M059J (cell line): ENCODE data around the gene DLK1. TPM values are rescaled to one million over a fixed set of nuclear protein-coding genes. Genes with fewer than 3 reads are reported as not detected.

Source experiments
- DNase-seq: peaks from one replicate; pipeline ENCODE4 v3.0.0-alpha.2; 2012; ENCODE audit warnings: low read depth
- total RNA-seq: library from RNA; depleted of rRNA; stranded (reverse); fragments of >200 nt; shearing (Covaris generic); gene quantifications from 2 replicates; pipeline ENCODE4 v1.2.3, GENCODE V29; 2014

Gene DLK1
- total RNA-seq, 1 experiment from 2014 or later: not detected

DNA sequence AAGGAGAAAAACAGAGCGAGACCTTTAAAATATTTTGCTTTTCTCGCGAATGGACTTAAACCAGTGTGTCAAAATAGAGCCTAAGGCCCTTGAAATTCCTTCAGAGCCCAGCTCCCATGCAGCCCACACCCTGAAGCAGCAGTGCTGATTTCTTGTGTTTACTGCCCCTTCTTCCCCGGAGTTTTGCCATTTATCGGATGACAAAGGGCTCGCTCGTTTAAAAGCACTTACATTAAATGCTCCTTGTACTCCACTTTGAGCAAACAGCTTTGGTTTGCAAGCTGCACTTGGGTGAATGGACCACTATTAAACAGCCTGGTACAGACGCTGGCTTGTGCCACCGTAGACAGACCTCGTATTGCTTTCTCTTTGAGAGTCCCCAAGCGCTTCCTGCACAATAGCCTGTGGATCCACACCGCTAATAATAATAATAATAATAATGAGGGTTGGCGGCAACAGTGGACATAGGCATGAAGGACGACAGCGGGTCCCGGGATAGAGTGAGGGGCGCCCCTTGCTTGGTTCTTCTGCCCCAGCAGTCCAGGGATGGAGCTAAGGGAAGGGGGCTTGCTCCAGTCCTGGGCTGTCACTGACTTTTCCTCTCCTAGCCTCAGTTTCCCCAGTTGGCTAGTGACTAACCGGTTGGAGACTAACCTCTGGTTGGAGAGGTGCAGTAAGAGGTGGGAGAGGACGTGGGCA, 6.6 kb downstream of the DLK1 start:
- no peak for DNase-seq

DNA sequence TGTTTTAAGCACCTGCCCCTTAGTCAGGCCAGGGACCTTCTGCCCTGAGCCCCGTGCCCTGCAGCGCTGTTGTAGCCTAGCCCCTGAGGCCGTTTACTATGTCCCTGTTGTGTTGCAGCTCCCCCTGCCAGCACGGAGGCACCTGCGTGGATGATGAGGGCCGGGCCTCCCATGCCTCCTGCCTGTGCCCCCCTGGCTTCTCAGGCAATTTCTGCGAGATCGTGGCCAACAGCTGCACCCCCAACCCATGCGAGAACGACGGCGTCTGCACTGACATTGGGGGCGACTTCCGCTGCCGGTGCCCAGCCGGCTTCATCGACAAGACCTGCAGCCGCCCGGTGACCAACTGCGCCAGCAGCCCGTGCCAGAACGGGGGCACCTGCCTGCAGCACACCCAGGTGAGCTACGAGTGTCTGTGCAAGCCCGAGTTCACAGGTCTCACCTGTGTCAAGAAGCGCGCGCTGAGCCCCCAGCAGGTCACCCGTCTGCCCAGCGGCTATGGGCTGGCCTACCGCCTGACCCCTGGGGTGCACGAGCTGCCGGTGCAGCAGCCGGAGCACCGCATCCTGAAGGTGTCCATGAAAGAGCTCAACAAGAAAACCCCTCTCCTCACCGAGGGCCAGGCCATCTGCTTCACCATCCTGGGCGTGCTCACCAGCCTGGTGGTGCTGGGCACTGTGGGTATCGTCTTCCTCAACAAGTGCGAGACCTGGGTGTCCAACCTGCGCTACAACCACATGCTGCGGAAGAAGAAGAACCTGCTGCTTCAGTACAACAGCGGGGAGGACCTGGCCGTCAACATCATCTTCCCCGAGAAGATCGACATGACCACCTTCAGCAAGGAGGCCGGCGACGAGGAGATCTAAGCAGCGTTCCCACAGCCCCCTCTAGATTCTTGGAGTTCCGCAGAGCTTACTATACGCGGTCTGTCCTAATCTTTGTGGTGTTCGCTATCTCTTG, 7.6 kb downstream of the DLK1 start:
- no peak for DNase-seq

DNA sequence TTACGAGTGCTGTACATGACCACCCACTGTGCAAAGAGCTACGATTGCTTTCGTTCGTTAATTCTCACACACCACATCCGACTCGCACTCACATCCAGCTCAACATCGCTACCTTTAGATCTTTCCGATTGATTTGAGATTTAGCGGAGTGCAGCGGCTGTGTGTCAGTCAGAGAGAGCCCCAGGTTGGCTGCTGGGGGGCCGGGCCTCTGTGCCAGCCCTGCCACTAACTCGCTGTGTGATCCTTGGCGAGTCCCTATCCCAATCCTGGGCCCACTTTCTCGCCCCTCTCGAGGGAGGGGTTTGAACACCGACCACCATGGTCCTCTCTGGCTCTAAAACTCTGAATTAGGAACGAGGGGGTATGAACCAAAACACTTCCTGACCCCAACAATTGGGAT, 8.6 kb downstream of the DLK1 start:
- DNase-seq: no peak

DNA sequence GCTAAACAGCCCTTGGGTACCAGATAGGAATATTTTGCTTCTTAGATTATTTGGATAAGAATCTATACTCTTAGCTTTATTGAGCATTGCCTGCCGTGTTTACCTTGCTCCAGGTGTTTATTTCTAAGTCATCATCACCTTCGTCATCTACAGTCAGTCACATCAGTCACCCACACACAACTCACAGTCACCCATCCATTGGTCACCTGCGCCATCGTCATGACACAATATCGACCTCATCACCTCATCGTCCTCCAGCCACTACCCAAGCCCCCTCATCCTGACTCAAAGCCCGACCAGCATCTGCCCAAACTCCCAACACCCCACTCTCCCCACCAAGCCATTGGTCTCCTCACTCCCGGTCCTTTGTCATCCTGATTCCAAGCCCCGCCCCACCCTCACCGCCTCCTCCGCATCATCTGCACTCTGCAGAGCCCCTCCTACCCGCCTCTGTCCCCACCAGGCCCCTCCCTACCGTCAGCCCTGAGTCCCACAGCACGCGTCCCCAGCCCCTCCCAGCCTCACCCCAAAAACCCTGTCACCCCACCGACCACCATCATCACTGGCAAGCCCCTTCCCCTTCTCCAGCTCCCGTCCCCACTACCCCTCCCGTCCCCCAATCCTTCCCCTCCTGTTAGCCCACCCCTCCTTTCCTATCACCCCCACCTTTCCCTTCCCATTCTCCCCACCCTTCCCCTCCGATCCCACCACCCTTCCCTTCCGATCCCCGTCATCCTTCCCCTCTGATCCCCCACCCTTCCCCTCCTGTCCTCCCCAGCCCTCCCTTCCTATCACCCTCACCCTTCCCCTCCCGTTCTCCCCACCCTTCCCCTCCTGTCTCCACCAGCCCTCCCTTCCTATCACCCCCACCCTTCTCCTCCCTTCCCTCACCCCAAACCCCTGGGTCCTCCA, 9.8 kb downstream of the DLK1 start:
- DNase-seq: no peak

DNA sequence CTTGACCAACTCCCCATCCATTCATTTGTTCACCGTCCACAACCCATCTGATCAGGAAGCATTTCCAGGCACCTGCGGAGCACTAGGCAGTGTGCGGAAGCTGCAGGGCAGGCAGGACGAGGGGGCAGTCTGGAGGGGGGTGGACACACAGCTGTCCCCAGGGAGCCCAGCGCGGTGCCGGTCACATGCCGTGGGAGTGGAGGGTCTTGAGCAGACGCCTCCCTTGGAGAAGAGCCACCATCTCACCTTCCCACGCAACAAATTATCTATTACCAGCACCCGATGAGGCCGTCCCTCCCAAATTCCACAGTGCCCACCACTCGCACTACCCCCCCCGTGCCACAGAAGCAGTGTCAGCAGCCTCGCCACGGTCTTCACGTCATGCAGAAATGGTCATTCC, 10.8 kb downstream of the DLK1 start:
- DNase-seq: no peak

DNA sequence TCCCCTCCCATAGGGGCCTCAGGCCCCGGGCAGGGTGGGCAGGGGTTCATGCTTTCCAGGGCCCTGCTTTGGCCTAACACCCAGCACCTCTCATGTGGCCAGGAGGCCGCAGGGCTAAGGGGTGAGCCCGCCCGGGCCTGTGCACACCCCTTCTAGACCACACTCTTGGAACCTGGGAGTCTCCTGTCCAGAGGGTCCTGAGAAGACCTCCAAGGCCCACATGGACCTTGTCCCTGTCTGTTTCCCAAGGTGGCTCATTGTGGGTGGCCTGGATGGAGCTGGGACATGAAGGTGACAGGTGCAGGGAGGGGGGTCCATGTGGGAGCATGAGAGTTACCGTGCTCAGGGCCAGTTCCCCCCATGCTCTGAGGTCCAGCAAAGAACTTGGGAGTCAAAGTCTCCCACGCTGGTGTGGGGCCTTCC, 11.6 kb downstream of the DLK1 start:
- DNase-seq: no peak

DNA sequence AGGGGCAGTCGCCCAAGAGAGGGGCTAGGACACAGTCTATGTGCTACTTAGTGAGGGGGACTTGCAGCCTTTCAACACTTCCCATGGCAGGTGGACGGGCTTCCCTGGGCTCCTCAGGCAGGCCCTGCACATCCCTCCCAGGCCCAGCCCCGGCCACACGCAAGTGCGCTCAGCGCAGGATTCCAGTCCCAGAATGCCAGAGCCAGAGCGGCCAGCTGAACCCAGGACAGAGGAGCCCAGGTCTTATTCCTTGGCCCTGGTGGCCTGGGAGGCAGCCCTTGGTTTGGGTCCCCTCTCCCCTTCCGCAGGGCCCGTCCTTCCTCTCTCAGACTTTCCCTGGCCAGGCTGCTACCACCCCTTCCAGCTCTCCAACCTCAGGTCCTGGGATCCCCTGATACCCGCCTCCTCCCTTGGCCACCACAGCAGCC, 12.0 kb downstream of the DLK1 start:
- no peak for DNase-seq

DNA sequence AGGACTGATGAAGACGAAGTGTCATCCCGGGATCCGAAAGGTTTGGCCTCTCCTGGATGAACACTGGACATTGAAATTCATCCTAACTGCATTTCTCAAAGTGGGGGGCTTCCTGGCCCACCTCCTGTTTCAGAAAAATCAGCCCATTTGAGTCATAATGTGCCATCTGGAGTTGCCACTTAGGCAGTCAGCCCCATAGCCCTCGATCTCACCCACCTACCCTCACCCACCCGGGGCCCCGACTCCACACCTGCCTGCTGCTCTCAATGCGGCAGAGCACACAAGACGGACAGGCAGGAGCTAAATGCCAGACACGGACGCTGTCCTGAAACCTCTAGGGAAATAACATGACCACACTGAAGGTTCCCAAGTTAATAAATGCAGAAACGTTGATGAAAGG, 12.6 kb downstream of the DLK1 start:
- DNase-seq: no peak

DNA sequence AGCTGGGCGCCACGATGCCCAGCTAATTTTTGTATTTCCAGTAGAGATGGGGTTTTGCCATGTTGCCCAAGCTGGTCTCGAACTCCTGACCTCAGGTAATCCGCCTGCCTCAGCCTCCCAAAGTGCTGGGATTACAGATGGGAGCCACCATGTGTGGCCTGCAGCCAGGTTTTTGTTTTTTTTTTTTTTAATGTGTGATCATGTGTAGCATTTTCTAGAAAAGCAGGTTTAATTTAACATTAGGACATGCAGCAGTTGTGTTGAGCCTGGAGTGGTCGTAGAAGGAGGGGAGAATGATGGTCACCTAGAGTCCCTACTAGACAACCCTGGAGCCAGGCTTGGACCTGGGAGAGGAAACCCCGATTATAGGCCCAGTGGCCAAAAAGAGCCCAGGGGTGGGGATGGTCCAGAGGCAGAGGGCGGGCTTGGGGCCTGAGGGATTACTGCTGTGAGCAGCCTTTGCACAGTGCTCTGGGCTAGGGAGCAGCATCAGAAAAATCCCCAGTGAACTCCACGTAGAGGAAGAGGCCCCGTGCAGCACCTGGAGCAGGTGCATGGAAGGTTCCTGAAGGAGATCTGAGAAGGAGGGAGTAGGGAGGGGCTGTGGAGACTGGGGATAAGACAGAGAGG, 13.6 kb downstream of the DLK1 start:
- no peak for DNase-seq

DNA sequence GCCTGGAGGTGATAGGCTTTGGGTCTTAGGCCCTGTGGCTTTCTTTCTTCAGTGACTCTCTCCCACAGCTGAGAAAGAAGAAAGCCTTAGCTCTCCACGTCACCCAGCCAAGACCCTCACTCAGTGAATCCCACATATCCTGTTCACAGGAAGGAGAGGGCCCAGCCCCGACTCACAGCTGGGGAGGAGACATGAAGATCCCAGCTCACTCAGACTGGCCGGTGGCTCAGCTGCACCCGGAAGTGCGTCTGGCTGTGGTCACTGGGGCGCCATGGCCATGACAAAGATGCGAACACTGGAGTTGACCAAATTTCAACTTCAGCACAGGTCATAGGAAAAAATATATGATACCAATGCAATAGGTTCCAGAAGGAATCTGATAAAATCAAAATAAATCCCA, 14.2 kb downstream of the DLK1 start:
- DNase-seq: no peak

DNA sequence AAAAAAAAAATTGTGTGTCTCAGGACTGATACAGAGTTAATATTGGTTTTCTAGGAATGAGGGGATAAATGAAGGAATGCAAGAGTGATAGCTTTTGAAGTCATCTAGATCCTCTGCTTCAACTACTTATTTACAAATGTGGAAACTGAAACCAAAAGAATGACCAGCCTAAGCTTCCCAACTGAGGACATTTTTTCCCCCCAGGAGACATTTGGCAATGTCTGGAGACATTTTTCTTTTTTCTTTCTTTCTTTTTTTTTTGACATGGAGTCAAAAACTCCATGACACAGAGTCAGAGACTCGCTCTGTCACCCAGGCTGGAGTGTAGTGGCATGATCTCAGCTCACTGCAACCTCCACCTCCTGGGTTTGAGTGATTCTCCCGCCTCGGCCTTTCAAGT, 15.3 kb downstream of the DLK1 start:
- DNase-seq: no peak

DNA sequence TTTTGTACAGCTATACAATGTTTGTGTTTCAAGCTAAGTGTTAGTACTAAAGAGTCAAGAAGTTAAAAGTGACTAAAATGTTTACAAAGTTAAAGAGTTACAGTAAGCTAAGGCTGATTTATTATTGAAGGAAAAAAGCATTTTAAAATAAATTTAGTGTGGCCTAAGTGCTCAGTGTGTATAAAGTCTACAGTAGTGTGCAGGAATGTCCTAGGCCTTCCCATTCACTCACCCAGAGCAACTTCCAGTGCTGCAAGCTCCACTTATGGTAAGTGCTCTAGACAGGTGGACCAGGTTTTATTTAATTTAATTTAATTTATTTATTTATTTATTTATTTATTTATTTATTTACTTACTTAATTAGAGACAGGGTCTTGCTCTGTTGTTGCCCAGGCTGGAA, 19.6 kb downstream of the DLK1 start:
- no peak for DNase-seq

DNA sequence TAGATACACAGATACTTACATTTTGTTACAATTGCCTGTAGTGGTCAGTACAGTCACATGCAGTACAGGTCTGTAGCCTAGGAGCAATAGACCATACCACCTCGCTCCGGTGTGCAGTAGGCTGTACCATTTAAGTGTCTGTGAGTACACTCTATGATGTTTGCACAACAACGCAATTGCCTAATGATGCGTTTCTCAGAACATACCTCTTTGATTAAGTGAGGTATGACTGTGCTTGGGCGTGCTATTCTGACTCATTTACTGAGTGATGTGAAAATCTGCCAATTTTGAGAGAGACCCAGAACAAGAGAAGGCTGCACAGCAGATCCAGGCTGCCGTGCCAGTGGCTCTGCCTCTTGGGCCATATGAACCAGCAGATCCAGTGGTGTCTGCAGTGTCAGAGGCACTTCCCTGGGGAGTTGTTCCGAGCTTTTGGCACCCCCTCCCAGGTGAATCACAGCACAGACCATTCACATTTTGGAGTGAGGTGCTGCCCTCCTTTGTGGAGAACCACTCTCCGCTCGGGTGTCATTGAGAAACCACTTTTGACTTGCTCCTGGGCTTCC, 20.4 kb downstream of the DLK1 start:
- peak; percentile 88 for DNase-seq

DNA sequence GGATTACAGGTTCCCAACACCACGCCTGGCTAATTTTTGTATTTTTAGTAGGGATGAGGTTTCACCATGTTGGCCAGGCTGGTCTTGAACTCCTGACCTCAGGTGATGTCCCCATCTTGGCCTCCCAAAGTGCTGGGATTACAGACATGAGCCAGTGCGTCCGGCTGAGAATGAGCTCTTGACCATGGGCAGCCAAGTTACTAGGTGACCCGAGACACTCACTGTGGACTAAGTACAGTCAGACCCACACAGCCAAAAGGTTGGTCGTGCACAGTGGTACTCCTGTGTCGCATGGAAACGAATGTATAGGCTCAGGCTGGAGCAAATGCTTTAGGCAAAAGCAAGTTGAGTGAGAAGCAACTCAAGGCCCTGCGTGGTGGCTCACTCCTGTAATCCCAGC, 21.0 kb downstream of the DLK1 start:
- no peak for DNase-seq

DNA sequence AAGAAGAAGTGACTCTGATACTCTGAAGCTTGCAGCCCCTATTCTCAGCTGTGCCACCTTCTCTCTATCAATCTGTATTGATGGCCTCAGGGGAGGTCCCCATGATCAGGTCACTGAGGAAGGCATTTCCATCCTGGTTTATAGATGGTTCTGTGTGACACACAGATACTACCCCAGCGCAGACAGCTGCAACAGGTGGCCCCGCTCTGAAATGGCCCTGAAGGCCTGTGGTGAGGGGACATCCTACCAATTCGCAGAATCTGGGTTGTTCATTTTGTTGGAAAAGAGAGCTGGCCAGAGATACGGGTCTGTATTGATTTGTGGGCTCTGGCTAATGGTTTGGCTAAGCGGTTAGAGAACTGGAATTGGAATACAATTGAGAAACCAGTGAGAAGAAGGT, 21.7 kb downstream of the DLK1 start:
- no peak for DNase-seq

DNA sequence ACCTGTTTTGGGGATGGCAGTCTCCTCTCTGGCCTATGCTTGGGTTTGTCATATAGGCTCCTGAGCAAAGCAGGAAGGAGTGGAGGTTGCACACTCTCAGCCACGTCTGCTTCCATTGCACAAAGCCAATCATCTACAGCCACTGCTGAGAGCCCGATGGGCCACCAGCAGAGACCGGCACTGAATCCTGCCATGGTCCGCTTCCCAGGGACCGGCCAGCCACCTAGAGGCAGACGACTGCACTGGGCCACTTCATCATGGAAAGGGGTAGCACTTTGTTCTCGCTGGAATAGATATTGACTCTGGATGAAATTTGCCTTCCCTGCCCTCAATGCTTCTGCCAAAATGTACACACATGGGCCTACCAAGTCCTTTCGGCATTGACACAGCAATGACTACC, 22.3 kb downstream of the DLK1 start:
- no peak for DNase-seq

DNA sequence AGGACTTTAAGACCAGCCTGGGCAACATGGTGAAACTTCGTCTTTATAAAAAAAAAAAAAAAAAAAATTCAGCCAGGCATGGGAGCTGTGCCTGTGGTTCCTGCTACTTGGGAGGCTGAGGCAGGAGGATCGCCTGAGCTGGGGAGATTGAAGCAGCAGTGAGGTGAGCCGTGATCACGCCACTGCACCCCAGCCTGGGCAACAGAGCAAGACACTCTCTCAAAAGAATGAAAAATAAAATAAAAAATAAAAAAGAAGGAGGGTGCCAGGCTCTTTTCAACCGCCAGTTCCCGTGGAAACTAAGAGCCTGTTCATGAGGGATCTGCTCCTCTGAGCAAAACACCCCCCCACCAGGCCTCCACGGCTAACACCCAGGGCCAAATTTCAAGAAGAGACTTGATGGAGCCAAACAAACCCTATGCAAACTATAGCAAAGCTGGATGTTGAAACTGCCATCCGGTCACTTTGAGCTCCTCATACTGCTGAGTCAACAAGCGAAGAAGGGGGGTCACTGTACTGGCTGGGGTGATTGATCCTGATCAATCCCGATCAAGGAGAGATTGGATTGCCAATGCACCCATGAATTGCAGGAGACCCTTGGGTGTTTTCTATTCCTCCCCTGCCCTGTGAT, 23.4 kb downstream of the DLK1 start:
- no peak for DNase-seq

DNA sequence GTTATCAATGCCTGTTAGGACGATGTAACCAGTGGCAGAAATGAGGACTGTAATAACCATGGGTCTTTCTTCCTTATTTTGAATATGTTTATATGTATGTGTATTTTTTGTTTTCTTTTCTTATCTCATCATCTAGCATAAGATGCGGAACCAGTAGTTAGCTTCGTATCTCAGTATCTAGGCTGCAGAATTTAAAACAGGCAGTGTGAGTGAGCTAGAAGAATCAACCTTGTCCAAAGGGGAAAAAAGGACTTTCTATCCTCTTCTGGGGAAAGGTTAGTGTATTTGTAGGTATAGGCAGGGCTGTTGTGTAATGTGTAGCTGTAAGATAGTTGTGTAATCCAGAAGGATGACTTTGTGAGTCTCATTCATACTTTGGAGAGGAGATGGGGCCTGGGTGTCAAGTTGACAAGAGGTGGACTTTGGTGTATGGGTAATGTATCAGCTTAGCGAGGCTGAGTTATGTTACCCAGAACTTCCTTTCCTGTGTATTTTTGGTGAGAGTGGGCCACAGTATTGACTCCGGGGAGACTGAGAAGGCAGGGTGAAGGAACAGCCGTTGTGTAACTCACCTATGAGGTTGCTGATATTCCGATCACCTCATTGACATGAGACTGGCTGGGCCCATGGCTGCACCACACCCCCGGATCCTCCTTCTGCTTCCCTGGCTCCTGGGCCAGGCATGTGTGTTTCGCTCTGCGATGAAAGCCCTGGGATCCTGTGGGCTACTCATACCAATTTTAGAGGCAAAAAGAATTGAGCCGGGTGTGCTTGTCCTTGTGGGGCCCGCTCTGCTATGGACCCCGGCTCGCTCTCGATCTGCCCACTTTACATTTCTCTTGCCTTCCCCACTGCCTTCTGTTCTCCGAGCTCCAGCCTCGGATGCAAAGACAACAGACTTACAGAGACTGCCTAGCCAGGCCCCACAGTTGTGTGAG, 24.3 kb downstream of the DLK1 start:
- DNase-seq: no peak

DNA sequence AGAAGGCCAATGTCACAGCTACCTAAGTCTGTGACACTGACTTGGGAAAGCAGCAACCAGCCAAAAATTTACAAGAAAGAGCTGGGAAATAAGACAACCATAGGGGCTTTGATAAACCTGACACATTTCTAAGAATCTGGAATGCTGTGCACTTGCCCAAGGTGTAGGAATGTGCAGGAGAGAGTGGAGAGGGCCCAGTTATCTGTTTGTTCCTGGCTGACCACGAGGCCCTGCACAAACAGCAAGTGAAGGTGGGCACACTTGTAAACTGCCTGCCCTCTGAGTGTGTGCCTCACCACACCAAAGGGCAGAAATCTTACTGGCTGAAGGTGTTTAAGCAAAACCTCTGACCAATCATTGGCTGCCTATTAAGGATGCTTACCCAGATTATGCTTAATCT, 27.3 kb downstream of the DLK1 start:
- no peak for DNase-seq

DNA sequence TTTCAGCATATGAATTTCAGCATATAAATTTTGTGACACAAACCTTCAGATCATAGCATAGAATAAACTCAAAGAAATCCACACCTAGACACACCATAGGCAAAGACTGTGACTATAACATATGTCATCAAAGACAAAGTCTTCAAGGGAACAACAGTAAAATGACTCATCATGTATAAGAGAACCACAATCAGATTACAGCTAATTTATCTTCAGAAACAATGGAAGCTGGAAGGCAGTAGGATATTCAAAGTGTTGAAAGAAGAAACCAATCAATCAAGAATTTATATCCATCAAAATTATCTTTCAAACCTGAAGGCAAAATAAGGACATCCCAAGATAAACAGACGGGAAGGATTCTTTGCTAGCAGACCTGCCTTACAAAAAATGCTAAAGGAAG, 29.0 kb downstream of the DLK1 start:
- peak; percentile 55 for DNase-seq
